ENCODE data around the gene GRK2. TPM values are rescaled to one million over a fixed set of nuclear protein-coding genes. Genes with fewer than 3 reads are reported as not detected.
"Not testable (repeated sequence)": the region's sequence is repeated elsewhere in the genome, so short reads cannot be mapped to it uniquely, and the experiment has no call there.

Gene GRK2
- total RNA-seq, 1 donor from 2014 or later: 35.7 TPM

DNA sequence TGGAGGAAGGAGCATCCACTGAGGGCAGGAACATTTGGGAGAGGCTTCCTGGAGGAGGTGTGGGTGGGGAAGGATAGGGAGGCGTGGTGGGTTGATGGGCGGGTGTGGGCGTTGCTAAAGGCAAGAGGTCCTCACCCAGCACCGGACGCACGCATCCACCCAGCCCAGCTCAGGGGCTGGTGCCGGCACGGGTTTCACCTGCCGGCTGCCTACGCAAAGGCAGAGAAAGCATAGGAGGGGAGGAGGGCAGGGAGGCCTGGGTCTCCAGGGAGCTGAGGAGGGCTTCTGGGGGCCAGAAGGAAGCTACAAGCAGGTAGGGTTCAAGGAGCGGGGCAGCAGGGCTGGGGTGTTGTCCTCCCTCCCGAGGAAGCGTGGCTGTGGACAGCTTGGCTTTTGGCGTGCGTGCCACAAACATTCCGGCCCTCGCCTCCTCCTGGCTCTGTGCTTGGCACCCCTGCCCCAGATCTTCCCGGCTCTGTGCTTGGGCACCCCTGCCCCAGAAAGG, 44.8 kb downstream of the GRK2 start:
- no peak for DNase-seq (ENCODE audit: low read depth, low spot score)

DNA sequence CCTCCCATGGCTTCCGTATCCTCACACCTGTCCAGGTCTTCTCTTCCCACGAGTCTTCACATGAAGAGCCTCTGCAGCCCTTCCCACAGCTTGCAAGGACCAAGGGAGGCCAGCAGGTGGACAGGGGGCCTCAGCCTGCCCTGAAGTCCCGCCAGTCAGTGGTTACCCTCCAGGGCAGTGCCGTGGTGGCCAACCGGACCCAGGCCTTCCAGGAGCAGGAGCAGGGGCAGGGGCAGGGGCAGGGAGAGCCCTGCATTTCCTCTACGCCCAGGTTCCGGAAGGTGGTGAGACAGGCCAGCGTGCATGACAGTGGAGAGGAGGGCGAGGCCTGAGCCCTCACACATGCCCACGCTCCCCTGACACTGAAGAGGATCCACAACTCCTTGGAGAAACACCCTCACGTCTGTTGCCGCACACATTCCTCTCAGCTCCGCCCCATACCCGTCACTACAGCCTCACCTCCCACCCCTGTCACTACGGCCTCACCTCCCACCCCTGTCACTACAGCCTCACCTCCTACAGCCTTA, 45.3 kb downstream of the GRK2 start:
- no peak for DNase-seq (ENCODE audit: low read depth, low spot score)

DNA sequence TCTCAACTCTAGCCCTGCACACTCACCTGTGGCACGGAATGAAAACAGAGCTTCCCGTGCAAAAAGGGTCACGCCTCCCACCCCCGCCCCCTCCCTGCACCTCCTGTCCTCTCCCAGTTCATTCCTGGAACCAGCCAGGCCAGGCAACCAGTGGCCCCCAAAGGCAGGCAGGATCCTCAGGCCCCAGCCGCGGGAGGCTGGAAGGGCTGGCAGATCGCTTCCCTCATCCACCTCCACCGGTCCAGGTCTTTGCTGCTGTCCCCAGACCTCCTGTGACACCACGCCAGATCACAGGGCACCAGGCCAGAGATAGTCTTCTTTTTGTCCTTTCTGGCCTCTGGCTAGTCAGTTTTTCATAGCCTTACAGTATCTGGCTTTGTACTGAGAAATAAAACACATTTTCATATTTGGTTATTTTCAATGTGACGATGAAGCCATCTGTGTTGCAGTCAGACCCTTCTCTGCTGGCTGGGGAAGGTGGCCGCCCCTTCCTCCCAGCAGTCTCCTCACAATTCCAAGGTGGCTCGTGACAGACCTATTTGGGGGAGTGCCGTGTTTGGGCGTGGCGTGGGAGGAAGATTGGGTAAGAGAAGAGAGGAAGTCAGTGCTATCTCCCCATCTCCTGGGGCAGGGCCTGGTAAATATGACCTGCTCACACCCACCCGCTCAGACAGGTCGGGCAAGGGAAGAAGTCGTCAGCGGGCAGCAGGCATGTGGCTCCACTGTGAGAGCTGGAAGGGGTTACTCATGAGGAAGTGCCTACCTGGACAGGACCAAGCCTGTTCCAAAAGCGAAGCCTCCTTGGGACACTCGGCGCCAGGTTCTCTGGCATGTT, 46.1 kb downstream of the GRK2 start:
- no peak for DNase-seq (ENCODE audit: low read depth, low spot score)

DNA sequence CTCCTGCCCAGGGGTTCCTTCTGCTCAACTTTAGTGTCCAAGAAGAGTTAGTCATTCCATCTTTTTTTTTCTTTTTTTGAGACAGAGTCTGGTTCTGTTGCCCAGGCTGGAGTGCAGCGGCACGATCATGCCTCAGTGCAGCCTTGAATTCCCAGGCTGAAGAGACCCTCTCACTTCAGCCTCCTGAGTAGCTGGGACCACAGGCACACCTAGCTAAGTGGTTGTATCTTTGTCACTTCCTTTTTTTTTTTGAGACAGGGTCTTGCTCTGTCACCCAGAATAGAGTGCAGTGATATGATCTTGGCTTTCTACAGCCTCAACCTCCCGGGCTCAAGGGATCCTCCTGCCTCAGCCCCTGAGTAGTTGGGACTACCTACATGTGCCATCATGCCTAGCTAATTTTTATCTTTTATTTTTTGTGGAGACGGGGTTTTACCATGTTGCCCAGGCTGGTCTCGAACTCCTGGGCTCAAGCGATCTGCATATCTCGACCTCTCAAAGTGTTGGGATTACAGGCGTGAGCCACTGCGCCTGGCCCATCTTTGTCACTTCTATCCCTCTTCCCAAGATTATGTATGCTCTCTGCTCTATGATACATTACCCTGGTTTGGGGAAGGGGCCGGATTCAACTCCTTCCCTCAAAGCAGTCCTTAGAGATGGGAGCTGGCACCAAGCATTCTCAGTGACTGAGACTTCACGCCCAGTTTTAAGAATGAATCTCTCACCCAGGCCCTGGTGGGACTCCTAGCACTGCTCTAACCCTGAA, 47.0 kb downstream of the GRK2 start:
- no peak for DNase-seq (ENCODE audit: low read depth, low spot score)

DNA sequence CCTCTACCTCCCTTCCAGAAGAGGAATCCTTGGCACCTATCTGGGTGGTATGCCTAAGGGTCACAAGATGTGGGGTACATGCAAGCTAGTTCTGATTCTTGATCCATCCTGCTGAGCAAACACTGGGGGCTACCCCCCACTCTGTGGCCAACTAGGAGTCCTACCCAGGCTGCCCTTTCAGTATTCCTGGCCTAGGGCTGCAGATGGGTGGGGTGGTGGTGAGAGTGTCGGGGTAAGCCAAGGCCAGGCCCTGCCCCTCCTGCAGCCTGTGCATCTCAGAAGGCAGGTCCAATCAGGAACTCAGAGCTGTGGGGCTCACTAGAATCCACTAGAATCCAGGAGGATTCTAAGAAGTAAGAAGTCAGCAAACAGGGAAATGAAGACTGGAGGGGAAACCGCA, 47.9 kb downstream of the GRK2 start:
- no peak for DNase-seq (ENCODE audit: low read depth, low spot score)

DNA sequence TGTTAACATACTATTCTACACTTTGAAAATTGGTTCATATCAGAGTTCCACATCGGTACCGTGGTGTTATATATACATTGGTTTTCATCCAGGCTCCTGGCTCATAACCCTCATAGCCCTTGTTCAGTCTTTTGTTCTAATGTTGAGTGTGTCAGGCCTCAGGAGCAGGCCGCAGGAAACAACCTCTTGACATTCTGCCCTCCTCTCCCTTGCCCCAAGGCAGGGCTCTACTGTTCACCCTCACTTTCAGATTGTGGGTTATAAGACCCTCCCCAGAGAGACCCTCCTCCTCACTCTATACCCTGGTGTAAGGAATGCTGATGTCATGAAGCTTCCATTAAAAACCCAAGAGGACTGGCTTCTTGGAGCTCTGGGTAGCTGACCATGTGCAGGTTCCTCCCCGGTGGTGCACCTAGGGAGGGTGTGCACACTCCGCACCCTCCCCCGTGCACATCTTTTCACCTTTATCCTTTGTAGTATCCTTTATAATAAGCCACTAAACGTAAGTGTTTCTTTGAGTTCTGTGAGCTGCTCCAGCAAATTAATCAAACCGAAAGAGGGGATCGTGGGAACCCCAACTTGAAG, 49.1 kb downstream of the GRK2 start:
- no peak for DNase-seq (ENCODE audit: low read depth, low spot score)

DNA sequence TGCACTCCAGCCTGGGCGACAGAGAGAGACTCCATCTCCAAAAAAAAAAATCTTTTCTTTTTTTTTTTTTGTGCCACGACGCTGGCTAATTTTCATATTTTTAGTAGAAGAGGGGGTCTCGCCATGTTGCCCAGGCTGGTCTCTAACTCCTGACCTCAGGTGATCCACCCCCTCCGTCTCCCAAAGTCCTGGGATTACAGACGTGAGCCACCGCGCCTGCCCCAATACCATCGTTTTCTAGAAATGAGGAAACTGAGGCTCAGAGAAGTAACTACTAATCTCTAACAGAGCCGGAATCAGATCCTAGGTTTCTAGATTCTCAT, 50.6 kb downstream of the GRK2 start:
- no peak for DNase-seq (ENCODE audit: low read depth, low spot score)

DNA sequence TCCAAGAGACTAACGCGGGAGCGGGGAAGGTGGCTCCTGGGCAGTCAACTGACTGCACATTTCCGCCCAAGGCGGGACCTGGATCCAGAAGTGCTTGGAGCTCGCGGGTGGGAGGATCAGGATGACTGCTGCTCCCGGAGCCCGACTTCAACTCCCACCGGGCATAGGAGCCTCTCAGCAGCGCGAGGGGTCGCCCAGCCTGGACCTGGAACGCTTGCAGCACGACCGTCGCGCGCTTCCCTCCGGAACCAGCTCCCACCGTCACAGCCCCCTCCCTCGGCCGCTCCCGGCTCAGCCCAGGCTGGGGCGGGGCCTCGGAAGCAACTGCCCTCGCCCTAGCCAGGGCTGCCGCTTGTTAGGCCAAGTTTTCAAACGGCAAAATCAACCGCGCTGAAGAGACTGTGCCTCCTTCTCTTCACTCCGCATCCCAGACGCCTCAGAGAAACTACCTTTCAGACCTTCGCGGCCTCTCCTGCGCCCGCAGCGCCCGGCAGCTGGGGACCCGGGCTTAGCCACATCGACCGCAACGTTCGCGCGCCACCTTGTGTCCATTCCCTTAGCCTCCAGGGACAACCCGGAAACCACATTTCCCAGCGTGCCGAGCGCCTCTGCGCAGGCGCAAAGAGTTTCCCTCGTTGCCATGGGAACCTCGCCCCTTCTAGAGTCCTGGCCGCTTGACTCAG, 51.1 kb downstream of the GRK2 start:
- peak; percentile 57 for DNase-seq (ENCODE audit: low read depth, low spot score)

DNA sequence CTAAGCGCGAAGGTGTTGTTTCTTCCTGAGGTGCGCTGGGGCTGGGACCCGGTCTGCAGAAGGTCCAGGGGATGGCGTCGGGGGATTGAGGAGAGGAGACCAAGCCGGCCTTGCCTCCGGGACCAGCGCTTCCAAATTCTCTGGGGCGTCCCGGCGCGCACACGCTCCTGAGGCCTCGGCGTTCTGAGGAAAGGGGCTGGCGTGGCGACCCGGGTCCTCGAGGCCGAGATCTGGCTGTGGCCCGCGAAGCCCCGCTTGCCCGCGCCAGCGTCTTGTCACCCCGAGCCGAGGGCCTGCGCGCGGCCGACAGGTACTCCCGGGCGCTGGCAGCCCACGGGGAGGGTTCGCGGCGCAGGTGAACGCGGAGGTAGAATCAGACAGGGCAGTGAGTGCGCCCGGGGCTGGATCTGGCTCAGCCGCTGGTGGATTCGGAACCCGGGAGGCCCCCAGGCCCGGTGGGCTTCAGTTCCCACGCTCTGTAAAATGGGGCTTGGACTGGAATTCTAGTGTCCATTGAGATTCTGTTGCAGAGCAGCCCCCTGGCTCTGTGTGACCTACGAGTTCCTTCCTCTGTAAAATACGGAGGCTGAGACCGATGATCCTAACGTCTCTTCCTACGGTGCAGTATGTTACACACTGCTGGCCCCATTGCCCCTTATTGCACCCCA, 51.7 kb downstream of the GRK2 start:
- DNase-seq (ENCODE audit: low read depth, low spot score): no peak

DNA sequence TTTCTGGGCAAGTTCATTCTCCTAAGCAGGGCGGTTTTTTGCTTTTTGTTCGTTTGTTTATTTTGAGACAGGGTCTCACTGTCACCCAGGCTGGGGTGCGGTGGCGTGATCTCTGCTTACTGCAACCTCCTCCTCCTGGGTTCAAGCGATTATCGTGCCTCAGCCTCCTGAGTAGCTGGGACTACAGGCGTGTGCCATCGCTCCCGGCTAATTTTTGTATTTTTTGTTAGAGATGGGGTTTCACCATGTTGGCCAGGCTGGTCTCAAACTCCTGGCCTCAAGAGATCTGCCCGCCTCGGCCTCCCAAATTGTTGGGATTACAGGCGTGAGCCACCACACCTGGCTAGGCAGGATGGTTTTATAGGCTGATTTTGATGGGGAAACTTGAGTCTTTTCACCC, 52.6 kb downstream of the GRK2 start:
- not testable (repeated sequence) for DNase-seq (ENCODE audit: low read depth, low spot score)

DNA sequence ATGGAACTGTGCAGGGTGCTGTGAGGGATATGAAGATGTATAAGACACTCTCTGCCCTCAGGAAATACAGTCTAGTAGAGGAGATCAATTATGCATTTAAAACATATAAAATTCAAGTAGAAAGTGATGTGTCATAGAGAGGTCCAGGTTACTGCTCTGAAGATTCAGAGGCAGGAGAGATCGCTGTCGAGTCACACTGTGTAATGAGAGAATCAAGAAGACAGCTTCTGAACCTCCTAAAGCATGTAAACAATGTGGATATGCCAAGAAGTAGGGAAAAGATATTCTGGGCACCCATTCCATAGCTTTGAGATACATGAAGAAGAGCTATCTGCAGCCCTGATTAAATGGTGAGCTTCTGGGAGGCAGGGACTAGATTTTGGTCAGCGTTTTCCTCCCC, 53.7 kb downstream of the GRK2 start:
- DNase-seq (ENCODE audit: low read depth, low spot score): no peak

DNA sequence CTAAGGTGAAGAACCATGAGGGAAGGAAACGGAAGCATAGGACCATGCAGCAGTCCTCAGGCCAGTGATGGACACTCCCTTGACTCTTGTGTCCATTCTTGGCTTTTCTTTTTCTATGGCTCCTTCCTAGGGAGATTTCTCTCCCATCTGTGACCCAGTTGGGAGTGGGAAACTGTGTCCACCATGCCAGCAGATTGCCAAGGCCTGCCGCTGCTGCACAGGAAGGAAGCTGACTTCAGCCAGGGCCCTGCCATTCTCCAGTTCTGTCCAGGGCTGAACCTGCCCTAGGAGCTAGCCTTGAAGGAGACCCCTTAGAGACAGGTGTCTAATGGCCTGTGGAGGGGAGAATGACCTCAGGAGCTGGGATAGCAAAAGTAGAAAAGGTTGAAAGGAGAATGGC, 54.4 kb downstream of the GRK2 start:
- DNase-seq (ENCODE audit: low read depth, low spot score): no peak

DNA sequence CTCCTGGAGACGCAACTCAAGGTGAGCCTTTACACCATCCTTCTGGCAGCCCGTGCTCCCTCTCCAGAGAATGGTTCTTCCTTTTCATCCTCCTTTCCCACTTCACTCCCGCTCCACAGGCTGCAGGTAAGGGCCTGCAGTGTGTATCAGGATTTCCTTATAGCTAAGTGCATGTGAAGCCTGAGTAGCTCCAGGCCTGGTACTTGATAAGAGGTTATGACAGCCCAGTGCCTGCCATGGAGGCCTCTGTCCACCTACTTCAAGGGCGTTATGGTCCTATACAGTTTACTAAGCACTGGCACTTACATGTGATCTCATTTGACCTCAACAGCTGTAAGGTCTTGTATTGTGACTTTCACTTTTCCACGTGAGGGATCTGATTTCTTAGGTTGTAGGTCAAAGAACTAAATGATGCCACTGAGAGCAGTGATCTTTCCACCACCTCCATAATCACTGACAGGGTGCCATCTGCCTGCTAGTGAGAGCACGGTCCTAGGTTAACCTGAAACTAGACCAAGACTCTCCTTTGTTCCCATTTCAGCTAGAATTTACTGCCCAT, 55.1 kb downstream of the GRK2 start:
- DNase-seq (ENCODE audit: low read depth, low spot score): no peak

DNA sequence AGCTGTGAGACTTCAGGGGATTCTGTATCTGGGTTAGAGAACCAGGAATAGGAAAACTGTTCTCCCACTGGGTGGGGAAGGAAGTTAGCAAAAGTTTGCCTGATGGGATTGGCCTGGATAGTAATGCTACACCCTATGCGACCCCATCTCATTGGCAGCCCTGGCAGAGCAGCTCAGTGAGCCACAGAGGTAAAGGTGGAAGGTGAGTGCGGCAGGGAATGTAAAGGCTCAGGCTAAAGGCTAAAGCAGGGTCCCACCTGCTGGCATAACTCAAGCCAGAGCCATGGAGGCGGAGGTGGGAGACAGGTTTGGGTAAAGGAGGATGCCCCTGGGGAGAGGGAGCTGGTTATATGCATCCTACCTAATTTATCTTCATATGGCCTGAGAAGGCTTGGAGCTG, 55.8 kb downstream of the GRK2 start:
- DNase-seq (ENCODE audit: low read depth, low spot score): no peak

DNA sequence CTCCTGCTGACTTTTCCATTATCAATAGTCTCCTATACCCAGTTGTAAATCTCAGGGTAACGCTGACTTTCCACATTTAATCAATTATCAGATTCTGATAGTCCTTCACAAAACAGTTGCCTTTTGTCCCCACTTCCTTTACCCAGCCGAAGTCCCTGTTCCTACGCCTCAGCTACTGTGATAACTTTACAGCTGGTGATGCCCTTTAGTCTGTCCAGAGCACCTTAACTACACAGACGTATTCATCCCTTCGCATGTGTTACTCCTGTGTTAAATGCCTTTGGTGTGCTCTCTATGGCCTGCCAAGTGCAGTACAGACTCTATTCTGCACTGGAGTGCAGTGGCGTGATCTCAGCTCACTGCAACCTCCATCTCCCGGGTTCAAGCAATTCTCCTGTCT, 57.3 kb downstream of the GRK2 start:
- DNase-seq (ENCODE audit: low read depth, low spot score): no peak

DNA sequence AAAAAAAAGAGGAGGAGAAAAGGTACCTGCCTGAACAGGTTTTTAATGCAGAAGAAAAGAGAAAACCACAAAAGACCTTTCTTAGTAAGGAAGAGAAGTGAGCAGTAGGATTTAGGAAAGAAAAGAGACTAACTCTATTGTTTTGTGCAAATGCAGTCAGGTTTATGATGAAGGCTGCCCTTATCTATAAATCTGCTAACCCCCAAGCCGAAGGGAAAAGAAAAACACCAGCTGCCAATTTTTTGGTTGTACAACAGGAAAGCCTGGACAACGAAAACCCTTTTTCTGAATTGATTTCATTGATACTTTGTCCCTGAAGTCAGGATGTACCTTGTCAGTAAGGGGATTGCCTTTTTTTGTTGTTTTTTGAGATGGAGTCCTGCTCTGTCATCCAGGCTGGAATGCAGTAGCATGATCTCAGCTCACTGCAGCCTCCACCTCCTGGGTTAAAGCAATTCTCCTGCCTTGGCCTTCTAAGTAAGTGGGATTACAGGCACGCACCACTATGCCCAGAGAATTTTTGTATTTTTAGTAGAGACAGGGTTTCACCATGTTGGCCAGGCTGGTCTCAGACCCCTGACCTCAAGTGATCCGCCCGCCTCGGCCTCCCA, 65.9 kb downstream of the GRK2 start:
- no peak for DNase-seq (ENCODE audit: low read depth, low spot score)

Data from pulmonary artery endothelial cell (primary cell).